KOPT-K1 (cell line): ENCODE data around the gene ZFP36L2.

Experiments used
- H3K27ac ChIP-seq: fragments of 200-600 bp; sonication (generic); 2 replicates; pipeline ENCODE4 v1.5.1; 2016; ENCODE audit warnings: antibody characterized with exemption, mild to moderate bottlenecking, low read depth, low read length; ENCODE audit not compliant: poor library complexity, severe bottlenecking
- H3K36me3 ChIP-seq: fragments of 200-600 bp; sonication (generic); 2 replicates; pipeline ENCODE4 v1.5.1; 2017; ENCODE audit warnings: antibody characterized with exemption, mild to moderate bottlenecking, low read length, moderate library complexity; ENCODE audit not compliant: insufficient read depth
- H3K9me3 ChIP-seq: fragments of 200-600 bp; sonication (generic); 2 replicates; pipeline ENCODE4 v1.5.1; 2017; ENCODE audit warnings: antibody characterized with exemption, low read length, mild to moderate bottlenecking; ENCODE audit not compliant: insufficient read depth, poor library complexity, severe bottlenecking

ZFP36L2 gene

GRCh38 chr2:43230951-43231827, 4.8 kb upstream of the ZFP36L2 start:
- Histone ChIP-seq H3K36me3 (peaks cover 28% of the 10 kb centered on the region), H3K9me3 (no peaks in the 10 kb centered on the region), H3K27ac (no peak overlapping the region)

GRCh38 chr2:43230351-43230885, 4.0 kb upstream of the ZFP36L2 start:
- Histone ChIP-seq H3K9me3 (no peaks in the 10 kb centered on the region), H3K27ac (no peak overlapping the region), H3K36me3 (peaks cover 32% of the 10 kb centered on the region)

GRCh38 chr2:43228756-43229659, 2.6 kb upstream of the ZFP36L2 start:
- no peaks in the 10 kb centered on the region for H3K9me3 ChIP-seq
- H3K36me3 ChIP-seq, result peaks cover 46% of the 10 kb centered on the region
- H3K27ac ChIP-seq, result peak overlapping the region; percentile 99

GRCh38 chr2:43228321-43228751, 1.9 kb upstream of the ZFP36L2 start:
- peak overlapping the region; percentile 99 for H3K27ac ChIP-seq
- H3K36me3 ChIP-seq, result peaks cover 53% of the 10 kb centered on the region
- no peaks in the 10 kb centered on the region for H3K9me3 ChIP-seq

- H3K9me3 ChIP-seq, result no peaks in the 10 kb centered on the region
- peak overlapping the region; percentile 99 for H3K27ac ChIP-seq
- H3K36me3 ChIP-seq, result peaks cover 57% of the 10 kb centered on the region
Measured at GRCh38 chr2:43227830-43228281, 1.4 kb upstream of the ZFP36L2 start.

- H3K36me3 ChIP-seq, result peaks cover 59% of the 10 kb centered on the region
- H3K27ac ChIP-seq, result peak overlapping the region; percentile 99
- no peaks in the 10 kb centered on the region for H3K9me3 ChIP-seq
Measured at GRCh38 chr2:43226955-43227829, 786 bp upstream of the ZFP36L2 start.

- peak overlapping the region; percentile 99 for H3K27ac ChIP-seq
- no peaks in the 10 kb centered on the region for H3K9me3 ChIP-seq
- H3K36me3 ChIP-seq, result peaks cover 57% of the 10 kb centered on the region
Measured at GRCh38 chr2:43225788-43226557, 433 bp downstream of the ZFP36L2 start.

GRCh38 chr2:43225093-43225787, 1.2 kb downstream of the ZFP36L2 start:
- H3K36me3 ChIP-seq, result peaks cover 50% of the 10 kb centered on the region
- H3K9me3 ChIP-seq, result no peaks in the 10 kb centered on the region
- peak overlapping the region; percentile 99 for H3K27ac ChIP-seq

GRCh38 chr2:43224571-43225092, 1.8 kb downstream of the ZFP36L2 start:
- Histone ChIP-seq H3K27ac (peak overlapping the region; percentile 99), H3K9me3 (no peaks in the 10 kb centered on the region), H3K36me3 (peaks cover 45% of the 10 kb centered on the region)

GRCh38 chr2:43224131-43224570, 2.3 kb downstream of the ZFP36L2 start:
- Histone ChIP-seq H3K27ac (peak overlapping the region; percentile 99), H3K36me3 (peaks cover 45% of the 10 kb centered on the region), H3K9me3 (no peaks in the 10 kb centered on the region)

- H3K9me3 ChIP-seq, result no peaks in the 10 kb centered on the region
- H3K27ac ChIP-seq, result peak overlapping the region; percentile 99
Measured at GRCh38 chr2:43223521-43224001, 2.8 kb downstream of the ZFP36L2 start.

GRCh38 chr2:43222475-43223309, 3.7 kb downstream of the ZFP36L2 start:
- Histone ChIP-seq H3K9me3 (no peaks in the 10 kb centered on the region), H3K27ac (peak overlapping the region; percentile 99), H3K36me3 (peaks cover 45% of the 10 kb centered on the region)

More at GRCh38 chr2:43223521-43224001, 2.8 kb downstream of the ZFP36L2 start:
- peaks cover 45% of the 10 kb centered on the region for H3K36me3 ChIP-seq
